Cardiac fibroblast (primary cell): ENCODE data around the gene UBE2D2.
"Not testable (repeated sequence)": the region's sequence is repeated elsewhere in the genome, so short reads cannot be mapped to it uniquely, and the experiment has no call there.

ENCODE experiments used
- DNase-seq, 2 donors: peaks; one replicate each; pipeline versions ENCODE4 v3.0.0 to v3.0.0-alpha.2; 2010; ENCODE audit warnings: low read depth in 2 of 2
- H3K4me3 ChIP-seq, 2 donors: replicated peaks in 1 of 2; 1 replicate in 1 of 2; 2 replicates in 1 of 2; pipeline ENCODE4 v1.5.1; 2011; ENCODE audit warnings: low read depth in 2 of 2, low read length in 2 of 2, mild to moderate bottlenecking in 2 of 2, moderate library complexity in 1 of 2
- TF ChIP-seq, protein P1 (sequence below): IDR thresholded peaks from one replicate; pipeline ENCODE4 v1.5.1; 2011; ENCODE audit warnings: low read depth, mild to moderate bottlenecking, low read length, inconsistent platforms

Gene UBE2D2

DNA sequence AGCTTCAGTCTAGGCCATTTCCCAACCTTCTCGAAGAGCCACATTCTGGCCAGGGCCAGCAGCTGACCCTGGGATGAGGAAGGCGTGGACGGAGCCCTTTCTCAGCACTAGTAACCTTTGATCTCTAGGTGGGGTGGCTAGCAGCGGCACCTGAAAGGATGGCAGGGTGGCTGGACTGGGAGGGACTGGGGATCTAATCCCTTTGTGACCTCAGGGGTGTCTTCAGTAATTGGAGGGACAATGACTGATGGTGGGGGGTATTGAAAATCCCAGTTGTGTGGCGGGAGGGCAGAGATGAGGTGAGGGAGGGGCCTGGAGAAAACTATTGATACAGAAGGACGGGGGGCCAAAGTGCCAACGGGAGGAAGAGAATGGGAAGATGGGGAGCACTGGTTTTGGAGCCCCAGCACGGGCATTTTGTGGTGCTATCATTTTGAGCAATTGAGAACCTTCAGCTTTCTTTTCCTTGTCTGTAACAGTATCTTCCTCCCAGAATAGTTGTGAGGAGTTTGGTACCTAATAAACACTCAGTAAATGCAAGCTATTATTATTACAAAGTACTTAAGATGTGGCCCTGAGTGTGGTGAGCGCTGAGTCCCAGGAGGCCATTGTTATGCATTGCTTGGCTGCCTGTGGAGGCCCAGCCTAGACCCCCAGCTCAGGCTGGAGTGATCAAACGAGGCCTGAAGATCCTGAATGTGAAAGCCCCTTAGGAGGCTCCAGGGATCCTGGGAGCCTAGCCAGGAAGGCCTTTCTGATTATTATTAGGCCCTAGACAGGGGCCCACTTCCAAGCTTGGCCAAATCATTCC lies 37.3 kb upstream of the UBE2D2 start:
- H3K4me3 ChIP-seq = no peak overlapping the region
- DNase-seq = peak in 1 of 2 donors; percentile 11
- TF ChIP-seq, protein P1, sequence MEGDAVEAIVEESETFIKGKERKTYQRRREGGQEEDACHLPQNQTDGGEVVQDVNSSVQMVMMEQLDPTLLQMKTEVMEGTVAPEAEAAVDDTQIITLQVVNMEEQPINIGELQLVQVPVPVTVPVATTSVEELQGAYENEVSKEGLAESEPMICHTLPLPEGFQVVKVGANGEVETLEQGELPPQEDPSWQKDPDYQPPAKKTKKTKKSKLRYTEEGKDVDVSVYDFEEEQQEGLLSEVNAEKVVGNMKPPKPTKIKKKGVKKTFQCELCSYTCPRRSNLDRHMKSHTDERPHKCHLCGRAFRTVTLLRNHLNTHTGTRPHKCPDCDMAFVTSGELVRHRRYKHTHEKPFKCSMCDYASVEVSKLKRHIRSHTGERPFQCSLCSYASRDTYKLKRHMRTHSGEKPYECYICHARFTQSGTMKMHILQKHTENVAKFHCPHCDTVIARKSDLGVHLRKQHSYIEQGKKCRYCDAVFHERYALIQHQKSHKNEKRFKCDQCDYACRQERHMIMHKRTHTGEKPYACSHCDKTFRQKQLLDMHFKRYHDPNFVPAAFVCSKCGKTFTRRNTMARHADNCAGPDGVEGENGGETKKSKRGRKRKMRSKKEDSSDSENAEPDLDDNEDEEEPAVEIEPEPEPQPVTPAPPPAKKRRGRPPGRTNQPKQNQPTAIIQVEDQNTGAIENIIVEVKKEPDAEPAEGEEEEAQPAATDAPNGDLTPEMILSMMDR = no peak

DNA sequence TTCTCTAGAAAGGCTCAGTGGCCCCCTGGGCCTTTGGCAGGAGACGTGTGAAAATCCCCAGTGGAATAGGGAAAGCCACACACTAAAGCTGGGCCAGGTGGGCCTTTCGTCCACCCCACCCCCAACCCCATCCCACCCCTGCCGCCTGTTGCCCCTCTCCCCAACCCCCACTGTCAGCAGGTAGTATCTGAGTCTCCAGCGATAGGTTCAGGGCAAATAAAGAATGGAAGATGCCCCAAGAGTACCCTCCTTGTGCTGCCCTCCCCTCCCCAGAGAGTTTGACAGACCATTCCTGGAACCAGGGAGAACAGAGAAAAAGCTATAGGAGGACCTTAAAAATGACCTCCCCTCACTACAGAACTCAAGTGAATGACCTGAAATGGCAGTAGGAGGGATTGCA lies 36.7 kb upstream of the UBE2D2 start:
- no peak overlapping the region for H3K4me3 ChIP-seq
- TF ChIP-seq, protein P1 = no peak
- DNase-seq = no peak

DNA sequence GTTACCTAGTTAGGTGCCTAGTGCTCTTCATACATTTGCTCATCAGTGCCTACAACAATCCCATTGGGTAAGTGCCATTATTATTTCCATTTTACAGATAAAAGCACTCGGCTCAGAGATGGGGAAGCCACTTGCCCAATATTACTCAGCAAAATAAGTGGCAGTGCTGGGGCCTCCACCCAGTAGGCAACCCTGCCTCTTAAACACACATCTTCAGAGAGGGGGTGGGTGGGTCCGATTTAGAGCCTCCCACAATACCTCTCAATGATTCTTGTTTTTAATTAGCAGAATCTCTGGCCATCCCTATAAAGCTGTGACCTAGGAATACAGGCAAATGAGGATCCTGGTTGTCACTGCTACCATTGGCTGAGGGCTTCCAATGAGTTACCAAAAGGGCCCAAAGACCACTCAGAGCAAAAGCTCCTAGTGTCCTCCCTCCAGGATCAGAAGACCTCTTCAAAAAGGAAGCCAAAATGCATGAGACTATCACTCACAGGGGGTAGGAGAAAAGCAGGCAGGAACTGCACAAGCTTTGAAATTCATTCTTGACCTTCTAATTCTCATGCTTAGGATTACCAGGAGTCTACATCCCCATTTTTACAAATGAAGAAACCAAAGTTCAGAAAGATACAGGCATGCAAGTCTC lies 36.1 kb upstream of the UBE2D2 start:
- TF ChIP-seq, protein P1 = no peak
- DNase-seq = no peak
- H3K4me3 ChIP-seq = no peak overlapping the region

DNA sequence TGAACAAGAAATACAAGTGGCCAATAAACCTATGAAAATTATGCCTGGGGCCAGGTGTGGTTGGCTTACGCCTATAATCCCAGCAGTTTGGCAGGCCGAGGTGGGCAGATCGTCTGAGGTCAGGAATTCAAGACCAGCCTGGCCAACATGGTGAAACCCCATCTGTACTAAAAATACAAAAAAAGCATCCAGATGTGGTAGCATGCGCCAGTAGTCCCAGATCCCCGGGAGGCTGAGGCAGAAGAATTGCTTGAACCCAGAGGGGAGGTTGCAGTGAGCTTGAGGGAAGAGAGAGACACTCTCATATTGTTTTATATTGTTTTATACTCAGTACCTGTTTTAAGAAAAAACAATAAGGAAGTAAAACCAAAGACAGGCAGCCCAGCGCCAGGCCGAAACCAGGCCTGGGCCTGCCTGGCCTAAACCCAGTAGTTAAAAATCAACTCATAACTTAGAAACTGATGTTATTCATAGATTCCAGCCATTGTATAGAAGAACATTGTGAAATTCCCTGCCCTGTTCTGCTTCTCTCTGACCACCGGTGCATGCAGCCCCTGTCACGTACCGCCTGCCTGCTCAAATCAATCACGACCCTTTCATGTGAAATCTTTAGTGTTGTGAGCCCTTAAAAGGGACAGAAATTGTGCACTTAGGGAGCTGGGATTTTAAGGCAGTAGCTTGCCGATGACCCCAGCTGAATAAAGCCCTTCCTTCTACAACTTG lies 35.4 kb upstream of the UBE2D2 start:
- DNase-seq, H3K4me3 ChIP-seq: not testable (repeated sequence)

DNA sequence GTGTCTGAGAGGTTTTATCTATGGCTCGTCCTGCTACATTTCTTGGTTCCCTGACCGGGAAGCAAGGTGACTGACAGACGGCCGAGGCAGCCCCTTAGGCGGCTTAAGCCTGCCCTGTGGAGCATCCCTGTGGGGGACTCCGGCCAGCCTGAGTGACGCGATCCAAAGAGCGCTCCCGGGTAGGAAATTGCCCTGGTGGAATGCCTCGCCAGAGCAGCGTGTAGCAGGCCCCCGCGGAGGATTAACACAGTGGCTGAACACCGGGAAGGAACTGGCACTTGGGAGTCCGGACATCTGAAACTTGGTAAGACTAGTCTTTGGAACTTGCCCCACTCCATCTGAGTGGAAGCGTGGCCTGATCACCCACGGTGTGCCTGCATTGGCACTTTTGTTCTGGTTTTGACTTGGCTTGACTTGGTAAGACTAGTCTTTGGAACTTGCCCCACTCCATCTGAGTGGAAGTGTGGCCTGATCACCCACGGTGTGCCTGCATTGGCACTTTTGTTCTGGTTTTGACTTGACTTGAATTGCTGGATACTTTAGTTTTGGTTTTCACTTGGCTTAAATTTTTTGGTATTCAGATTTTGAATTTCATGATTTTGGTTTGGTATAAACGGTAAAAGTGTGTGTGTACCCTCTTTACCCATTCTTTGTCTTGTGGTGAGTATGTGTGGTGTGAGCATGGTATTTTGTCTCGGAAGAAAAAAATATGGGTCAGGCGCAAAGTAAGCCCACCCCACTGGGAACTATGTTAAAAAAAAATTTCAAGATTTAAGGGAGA lies 34.6 kb upstream of the UBE2D2 start:
- not testable (repeated sequence) for DNase-seq, H3K4me3 ChIP-seq

DNA sequence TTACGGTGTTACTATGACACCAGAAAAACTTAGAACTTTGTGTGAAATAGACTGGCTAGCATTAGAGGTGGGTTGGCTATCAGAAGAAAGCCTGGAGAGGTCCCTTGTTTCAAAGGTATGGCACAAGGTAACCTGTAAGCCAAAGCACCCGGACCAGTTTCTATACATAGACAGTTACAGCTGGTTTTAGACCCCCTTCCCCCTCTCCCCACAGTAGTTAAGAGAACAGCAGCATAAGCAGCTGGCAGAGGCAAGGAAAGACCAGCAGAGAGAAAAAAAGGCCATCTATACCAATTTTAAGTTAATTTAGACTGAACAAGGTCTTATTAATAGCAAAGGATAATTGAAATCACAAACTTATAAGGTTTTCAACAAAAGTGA lies 34.1 kb upstream of the UBE2D2 start:
- not testable (repeated sequence) for DNase-seq, H3K4me3 ChIP-seq

DNA sequence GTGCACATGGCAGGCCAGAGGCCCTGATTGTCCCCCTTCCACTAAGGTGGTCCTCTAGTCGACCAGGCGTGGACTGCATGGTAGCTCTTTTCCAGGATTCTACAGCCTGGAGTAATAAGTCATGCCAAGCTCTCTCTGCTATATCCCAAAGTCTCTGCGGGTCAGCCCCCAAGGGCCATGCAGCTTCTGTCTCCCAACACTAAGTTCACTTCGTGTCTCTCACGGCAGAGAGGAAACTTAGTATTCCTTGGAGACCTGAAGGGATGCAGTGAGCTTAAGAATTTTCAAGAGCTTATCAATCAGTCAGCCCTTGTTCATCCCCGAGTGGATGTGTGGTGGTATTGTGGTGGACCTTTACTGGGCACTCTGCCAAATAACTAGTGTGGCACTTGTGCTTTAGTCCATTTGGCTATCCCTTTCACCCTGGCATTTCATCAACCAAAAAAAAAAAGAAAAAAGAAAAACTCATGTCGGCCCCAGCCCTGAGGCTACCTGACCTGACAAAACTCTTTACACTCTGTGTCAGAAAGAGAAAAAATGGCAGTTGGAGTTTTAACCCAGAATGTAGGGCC lies 33.2 kb upstream of the UBE2D2 start:
- H3K4me3 ChIP-seq, DNase-seq: not testable (repeated sequence)

DNA sequence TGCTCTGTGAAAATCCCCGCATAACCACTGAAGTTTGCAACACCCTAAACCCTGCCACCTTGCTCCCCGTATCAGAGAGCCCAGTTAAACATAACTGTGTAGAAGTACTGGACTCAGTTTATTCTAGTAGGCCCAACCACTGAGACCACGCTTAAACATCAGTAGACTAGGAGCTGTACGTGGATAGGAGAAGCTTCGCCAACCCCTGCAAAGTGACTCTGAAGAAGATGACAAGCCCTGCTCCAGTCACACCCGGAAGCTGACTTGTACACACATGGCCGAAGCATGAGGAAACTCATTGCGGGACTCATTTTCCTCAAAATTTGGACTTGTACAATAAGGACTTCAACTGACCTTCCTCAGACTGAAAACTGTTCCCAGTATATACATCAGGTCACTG lies 32.4 kb upstream of the UBE2D2 start:
- H3K4me3 ChIP-seq, DNase-seq: not testable (repeated sequence)

DNA sequence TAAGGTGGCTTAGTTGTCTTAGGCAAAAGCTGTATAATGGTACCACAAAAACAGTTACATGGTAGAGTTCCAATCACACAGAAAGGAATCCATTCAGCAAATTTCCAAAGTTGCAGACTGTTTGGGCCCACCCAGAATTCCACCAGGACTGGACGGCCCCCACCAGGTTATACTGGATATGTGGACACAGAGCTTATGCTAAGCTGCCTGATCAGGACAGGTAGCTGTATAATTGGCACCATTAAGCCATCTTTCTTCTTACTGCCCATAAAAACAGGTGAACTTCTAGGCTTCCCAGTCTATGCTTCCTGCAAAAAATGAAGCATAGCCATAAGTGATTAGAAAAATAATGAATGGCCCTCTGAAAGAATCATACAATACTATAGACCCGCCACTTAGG lies 31.1 kb upstream of the UBE2D2 start:
- not testable (repeated sequence) for H3K4me3 ChIP-seq, DNase-seq
